Gastrocnemius medialis (tissue), 4 donors: ENCODE results near the gene KCNT1. TPM values are rescaled to one million over a fixed set of nuclear protein-coding genes. Genes with fewer than 3 reads are reported as not detected.

ENCODE experiments used
- ATAC-seq, 2 donors: fragments of 150-250 bp; one replicate each; pipeline ENCODE4 v1.9.1; 2016
- DNase-seq, 2 donors: peaks; one replicate each; pipeline ENCODE4 v3.0.0-alpha.2; 2019
- H3K27ac ChIP-seq, 4 donors: fragments of 200-600 bp; sonication (generic); 1 replicate in 1 of 4; 2 replicates in 3 of 4; pipeline ENCODE4 v1.5.1; 2016 to 2018; ENCODE audit warnings: mild to moderate bottlenecking in 2 of 4, moderate library complexity in 1 of 4
- H3K27me3 ChIP-seq, 3 donors: fragments of 200-600 bp; sonication (generic) in 2 of 3; 1 replicate in 1 of 3; 2 replicates in 2 of 3; pipeline versions ENCODE4 v1.5.1 to v1.6.0; 2016 to 2019; ENCODE audit warnings: mild to moderate bottlenecking in 1 of 3, moderate library complexity in 1 of 3
- H3K36me3 ChIP-seq, 2 donors: fragments of 200-600 bp; sonication (generic) in 1 of 2; one replicate each; pipeline ENCODE4 v1.5.1; 2017 to 2018
- H3K4me1 ChIP-seq, 2 donors: fragments of 200-600 bp; sonication (generic) in 1 of 2; one replicate each; pipeline ENCODE4 v1.5.1; 2016 to 2017; ENCODE audit warnings: mild to moderate bottlenecking in 2 of 2
- H3K4me3 ChIP-seq, 4 donors: fragments of 200-600 bp; sonication (generic) in 3 of 4; 1 replicate in 1 of 4; 2 replicates in 3 of 4; pipeline ENCODE4 v1.5.1; 2016 to 2019; ENCODE audit warnings: mild to moderate bottlenecking in 2 of 4
- H3K9me3 ChIP-seq, 3 donors: fragments of 200-600 bp; sonication (generic) in 2 of 3; 1 replicate in 1 of 3; 2 replicates in 2 of 3; pipeline ENCODE4 v1.5.1; 2016 to 2019
- CTCF ChIP-seq, 5 experiments: fragments of 450-650 bp in 3 of 5; fragments of 200-600 bp in 2 of 5; sonication (generic) in 2 of 5; IDR thresholded peaks in 4 of 5; conservative IDR thresholded peaks in 1 of 5; 1 replicate in 4 of 5; 2 replicates in 1 of 5; pipeline ENCODE4 v1.5.1; 2016 to 2019; ENCODE audit warnings: antibody characterized with exemption in 5 of 5, mild to moderate bottlenecking in 3 of 5, moderate library complexity in 3 of 5
- POLR2A ChIP-seq, 2 donors: fragments of 450-650 bp; IDR thresholded peaks; one replicate each; pipeline ENCODE4 v1.6.1; 2017; ENCODE audit warnings: antibody characterized with exemption in 2 of 2, mild to moderate bottlenecking in 2 of 2, moderate library complexity in 2 of 2
- in situ Hi-C, 4 donors: fragments of 200-750 bp; cut with MboI; loops; one replicate each; pipeline versions ENCODE4 v1.15.0 to v1.8.0; 2017; ENCODE audit warnings: low sequenced_read_pairs in 4 of 4
- intact Hi-C: fragments of 100-400 bp; cut with DNase I; formaldehyde crosslinking; loops from one replicate; pipeline ENCODE4 v1.15.1; 2023; ENCODE audit warnings: low total_unique reads
- total RNA-seq, 4 donors: library from RNA; depleted of rRNA; stranded (reverse); fragments of >200 nt; gene quantifications; one replicate each; pipeline versions ENCODE4 v1.1.0 to v1.2.3, GENCODE V29; 2016

KCNT1 gene
- total RNA-seq, 4 donors from 2014 or later = 2.3 to 8.7 (median 5.3) TPM

GRCh38 chr9:135736272-135736978, 34.4 kb downstream of the KCNT1 start:
- Histone ChIP-seq H3K27me3 (peaks cover 0 to 15% (median 8%) of the 10 kb centered on the region in 3 donors), H3K36me3 (no peaks in the 10 kb centered on the region), H3K27ac (no peak overlapping the region), H3K4me1 (peaks cover 0 to 4% of the 10 kb centered on the region in 2 donors), H3K4me3 (no peak overlapping the region), H3K9me3 (no peaks in the 10 kb centered on the region)
- intact Hi-C loops = no loop called here
- no peak for ATAC-seq
- TF ChIP-seq POLR2A (IDR thresholded peaks at IDR 0.05) = no peak
- no peak for TF ChIP-seq CTCF (IDR thresholded peaks at IDR 0.05 in 4 of 5, conservative IDR thresholded peaks at IDR 0.05 in 1 of 5)
- in situ Hi-C loops = no loop called here
- DNase-seq = no peak

- ATAC-seq (no peak), DNase-seq (no peak)
- Histone ChIP-seq H3K27ac (no peak overlapping the region), H3K36me3 (no peaks in the 10 kb centered on the region), H3K9me3 (no peaks in the 10 kb centered on the region), H3K27me3 (peaks cover 0 to 15% (median 8%) of the 10 kb centered on the region in 3 donors), H3K4me3 (no peak overlapping the region), H3K4me1 (peaks cover 0 to 4% of the 10 kb centered on the region in 2 donors)
- TF ChIP-seq POLR2A (IDR thresholded peaks at IDR 0.05) = no peak
- TF ChIP-seq CTCF (IDR thresholded peaks at IDR 0.05 in 4 of 5, conservative IDR thresholded peaks at IDR 0.05 in 1 of 5) = no peak
- in situ Hi-C loops = no loop called here
- intact Hi-C loops = no loop called here
Measured at GRCh38 chr9:135736979-135737839, 35.2 kb downstream of the KCNT1 start.

- peaks cover 0 to 15% (median 8%) of the 10 kb centered on the region in 3 donors for H3K27me3 ChIP-seq
- no peak for TF ChIP-seq CTCF (IDR thresholded peaks at IDR 0.05 in 4 of 5, conservative IDR thresholded peaks at IDR 0.05 in 1 of 5)
- TF ChIP-seq POLR2A (IDR thresholded peaks at IDR 0.05) = no peak
- intact Hi-C loops (no loop called here), in situ Hi-C loops (no loop called here)
- H3K9me3 ChIP-seq = no peaks in the 10 kb centered on the region
- DNase-seq (no peak), ATAC-seq (no peak)
- no peak overlapping the region for H3K4me3 ChIP-seq
- H3K4me1 ChIP-seq = peaks cover 0 to 4% of the 10 kb centered on the region in 2 donors
- no peaks in the 10 kb centered on the region for H3K36me3 ChIP-seq
- H3K27ac ChIP-seq = no peak overlapping the region
Measured at GRCh38 chr9:135737840-135738521, 36.0 kb downstream of the KCNT1 start.

- TF ChIP-seq CTCF (IDR thresholded peaks at IDR 0.05 in 4 of 5, conservative IDR thresholded peaks at IDR 0.05 in 1 of 5) = no peak
- TF ChIP-seq POLR2A (IDR thresholded peaks at IDR 0.05) = no peak
- intact Hi-C loops = no loop called here
Measured at GRCh38 chr9:135739271-135740220, 37.6 kb downstream of the KCNT1 start.

More at GRCh38 chr9:135739271-135740220, 37.6 kb downstream of the KCNT1 start:
- no peak for ATAC-seq
- Histone ChIP-seq H3K4me3 (no peak overlapping the region), H3K4me1 (peaks cover 12 to 17% of the 10 kb centered on the region in 2 donors), H3K27ac (no peak overlapping the region), H3K27me3 (peaks cover 0 to 15% (median 8%) of the 10 kb centered on the region in 3 donors), H3K9me3 (no peaks in the 10 kb centered on the region), H3K36me3 (no peaks in the 10 kb centered on the region)
- DNase-seq = no peak
- in situ Hi-C loops = no loop called here
